Neural cell (in vitro differentiated cells): Measurements from ENCODE around the gene KLLN.

Experiments used
- MXI1 ChIP-seq: fragments of 450-650 bp; conservative IDR thresholded peaks from 2 replicates; pipeline ENCODE4 v1.6.1; 2014; ENCODE audit warnings: antibody characterized with exemption, mild to moderate bottlenecking; ENCODE audit not compliant: poor library complexity, severe bottlenecking
- RAD21 ChIP-seq: fragments of 450-650 bp; conservative IDR thresholded peaks from 2 replicates; pipeline ENCODE4 v1.6.1; 2014; ENCODE audit warnings: antibody characterized with exemption, mild to moderate bottlenecking, moderate library complexity
- SMC3 ChIP-seq: fragments of 450-650 bp; conservative IDR thresholded peaks from 2 replicates; pipeline ENCODE4 v1.6.1; 2014; ENCODE audit warnings: antibody characterized with exemption, mild to moderate bottlenecking, moderate library complexity; ENCODE audit not compliant: poor library complexity
- TF ChIP-seq, protein P1 (sequence below): fragments of 450-650 bp; IDR thresholded peaks from 2 replicates; pipeline ENCODE4 v1.5.1; 2014; ENCODE audit warnings: antibody characterized with exemption, mild to moderate bottlenecking, moderate library complexity; ENCODE audit not compliant: poor library complexity, severe bottlenecking

DNA sequence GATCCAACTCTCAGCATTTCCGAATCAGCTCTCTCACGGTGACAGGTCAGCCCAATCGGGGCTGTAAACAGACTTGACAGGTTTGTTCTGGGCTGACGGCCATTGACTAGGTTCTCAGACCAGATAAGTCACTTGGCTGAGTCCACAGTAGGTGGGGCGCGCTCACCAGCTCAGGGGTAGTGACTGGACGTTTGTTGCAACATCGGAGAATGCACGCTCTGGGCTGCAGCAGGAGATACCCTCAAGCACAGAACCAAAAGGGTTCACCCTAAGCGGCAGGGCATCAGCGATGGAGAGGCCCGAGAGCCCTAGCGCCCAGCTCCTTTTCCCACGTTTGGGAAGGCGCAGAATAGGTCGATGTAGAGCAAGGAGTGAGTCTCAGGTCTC, 1.8 kb downstream of the KLLN start:
- no peak for TF ChIP-seq SMC3
- no peak for TF ChIP-seq RAD21
- no peak for TF ChIP-seq MXI1
- TF ChIP-seq, protein P1, sequence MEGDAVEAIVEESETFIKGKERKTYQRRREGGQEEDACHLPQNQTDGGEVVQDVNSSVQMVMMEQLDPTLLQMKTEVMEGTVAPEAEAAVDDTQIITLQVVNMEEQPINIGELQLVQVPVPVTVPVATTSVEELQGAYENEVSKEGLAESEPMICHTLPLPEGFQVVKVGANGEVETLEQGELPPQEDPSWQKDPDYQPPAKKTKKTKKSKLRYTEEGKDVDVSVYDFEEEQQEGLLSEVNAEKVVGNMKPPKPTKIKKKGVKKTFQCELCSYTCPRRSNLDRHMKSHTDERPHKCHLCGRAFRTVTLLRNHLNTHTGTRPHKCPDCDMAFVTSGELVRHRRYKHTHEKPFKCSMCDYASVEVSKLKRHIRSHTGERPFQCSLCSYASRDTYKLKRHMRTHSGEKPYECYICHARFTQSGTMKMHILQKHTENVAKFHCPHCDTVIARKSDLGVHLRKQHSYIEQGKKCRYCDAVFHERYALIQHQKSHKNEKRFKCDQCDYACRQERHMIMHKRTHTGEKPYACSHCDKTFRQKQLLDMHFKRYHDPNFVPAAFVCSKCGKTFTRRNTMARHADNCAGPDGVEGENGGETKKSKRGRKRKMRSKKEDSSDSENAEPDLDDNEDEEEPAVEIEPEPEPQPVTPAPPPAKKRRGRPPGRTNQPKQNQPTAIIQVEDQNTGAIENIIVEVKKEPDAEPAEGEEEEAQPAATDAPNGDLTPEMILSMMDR: no peak
